Naive B cell (primary cell): ENCODE results near the gene RIIAD1. TPM values are rescaled to one million over a fixed set of nuclear protein-coding genes. Genes with fewer than 3 reads are reported as not detected.
A peak's percentile ranks its signal among the peaks of the same experiment; 100 is the strongest.

Experiments
- ATAC-seq, 2 donors: fragments of 150-1000 bp; cut with Tn5 transposase; 2 replicates each; pipeline ENCODE4 v1.10.0; 2021; ENCODE audit warnings: low read depth in 2 of 2, mild to moderate bottlenecking in 2 of 2, moderate library complexity in 2 of 2
- DNase-seq: peaks from one replicate; pipeline ENCODE4 v3.0.0; 2022
- H3K27ac Mint-ChIP-seq, 6 donors: one replicate each; pipeline ENCODE4 v1.8.0; 2020 to 2022; ENCODE audit warnings: mild to moderate bottlenecking in 6 of 6, mixed read lengths in 6 of 6, moderate library complexity in 5 of 6, inconsistent platforms in 2 of 6
- H3K27me3 Mint-ChIP-seq, 3 donors: one replicate each; pipeline ENCODE4 v1.8.0; 2021 to 2022; ENCODE audit warnings: mixed read lengths in 3 of 3, mild to moderate bottlenecking in 1 of 3
- H3K36me3 Mint-ChIP-seq, 2 donors: one replicate each; pipeline ENCODE4 v1.8.0; 2020 to 2022; ENCODE audit warnings: mixed read lengths in 2 of 2, inconsistent platforms in 1 of 2, mild to moderate bottlenecking in 1 of 2
- H3K4me1 Mint-ChIP-seq, 3 donors: one replicate each; pipeline ENCODE4 v1.8.0; 2020 to 2022; ENCODE audit warnings: mixed read lengths in 3 of 3, inconsistent platforms in 1 of 3, mild to moderate bottlenecking in 1 of 3, moderate library complexity in 1 of 3
- H3K4me3 Mint-ChIP-seq, 8 donors: one replicate each; pipeline ENCODE4 v1.8.0; 2020 to 2022; ENCODE audit warnings: mild to moderate bottlenecking in 8 of 8, mixed read lengths in 8 of 8, moderate library complexity in 8 of 8, inconsistent platforms in 2 of 8
- H3K9me3 Mint-ChIP-seq, 7 donors: one replicate each; pipeline ENCODE4 v1.8.0; 2020 to 2022; ENCODE audit warnings: mixed read lengths in 7 of 7, mild to moderate bottlenecking in 5 of 7, inconsistent platforms in 2 of 7, moderate library complexity in 1 of 7
- polyA plus RNA-seq, 6 donors: library from polyadenylated mRNA; unstranded; fragments of 300-500 nt; fragmentation: Illumina TruSeq; gene quantifications; one replicate each; pipeline ENCODE4 v1.2.3, GENCODE V29; 2021; ENCODE audit warnings: low read depth in 6 of 6

RIIAD1 gene
- polyA plus RNA-seq, 6 donors from 2014 or later: not detected

GRCh38 chr1:151703813-151704212, 17.5 kb upstream of the RIIAD1 start:
- Mint-ChIP-seq H3K27me3 (peaks cover 0 to 9% (median 4%) of the 10 kb centered on the region in 3 donors), H3K36me3 (peaks cover 19 to 21% of the 10 kb centered on the region in 2 donors), H3K4me1 (peaks cover 14 to 25% (median 23%) of the 10 kb centered on the region in 3 donors), H3K27ac (peak overlapping the region in 2 of 6 donors; percentile 34 to 97), H3K4me3 (peak overlapping the region in 1 of 8 donors; percentile 68), H3K9me3 (no peaks in the 10 kb centered on the region)
- DNase-seq (no peak), ATAC-seq (no peak)

DNA sequence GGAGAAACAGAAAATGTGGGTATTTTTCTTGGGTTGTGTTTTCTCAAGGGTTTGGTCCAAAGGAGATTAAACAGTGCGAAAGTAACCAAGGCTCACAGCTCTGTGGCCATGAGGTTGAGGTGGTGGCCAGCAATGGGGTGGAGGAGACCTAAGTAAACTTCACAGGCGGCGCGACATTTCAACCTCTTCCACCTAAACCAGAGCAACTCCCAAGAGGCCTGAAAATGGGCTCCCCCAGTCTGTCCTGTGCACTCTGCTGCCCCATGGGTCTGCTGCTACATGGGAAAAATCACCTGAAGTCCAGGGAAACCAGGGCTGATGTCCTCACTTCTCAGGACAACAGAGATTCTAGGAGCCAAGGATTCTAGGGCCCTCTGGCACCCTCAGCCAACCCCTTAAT, 17.1 kb upstream of the RIIAD1 start:
- ATAC-seq (no peak), DNase-seq (no peak)
- Mint-ChIP-seq H3K36me3 (peaks cover 16 to 20% of the 10 kb centered on the region in 2 donors), H3K9me3 (no peaks in the 10 kb centered on the region), H3K27me3 (peaks cover 0 to 9% (median 8%) of the 10 kb centered on the region in 3 donors), H3K4me1 (peaks cover 14 to 25% (median 23%) of the 10 kb centered on the region in 3 donors), H3K27ac (no peak overlapping the region), H3K4me3 (no peak overlapping the region)

DNA sequence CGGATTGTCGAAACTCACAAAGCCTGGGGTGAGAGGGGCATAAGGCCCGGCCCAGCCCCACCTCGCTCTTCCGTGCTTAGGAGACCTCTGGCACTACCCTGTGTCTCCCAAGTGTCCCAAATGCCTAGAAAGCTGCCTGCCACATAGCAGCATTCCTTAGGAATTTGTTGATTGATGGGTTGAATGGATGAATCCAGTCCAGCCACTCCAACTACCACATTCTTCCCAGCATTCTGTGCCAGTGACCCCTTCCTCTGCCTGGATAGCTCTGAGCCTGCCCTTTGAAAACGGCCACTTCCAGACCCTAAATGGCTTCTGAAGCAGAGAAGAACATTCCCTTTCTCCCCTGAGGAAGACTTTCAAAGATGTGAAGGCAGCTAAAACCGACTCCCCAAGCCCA, 16.2 kb upstream of the RIIAD1 start:
- Mint-ChIP-seq H3K27ac (no peak overlapping the region), H3K4me1 (peaks cover 14 to 23% (median 22%) of the 10 kb centered on the region in 3 donors), H3K9me3 (no peaks in the 10 kb centered on the region), H3K36me3 (peaks cover 7 to 11% of the 10 kb centered on the region in 2 donors), H3K27me3 (peaks cover 0 to 9% (median 9%) of the 10 kb centered on the region in 3 donors), H3K4me3 (no peak overlapping the region)
- DNase-seq: no peak
- no peak for ATAC-seq

DNA sequence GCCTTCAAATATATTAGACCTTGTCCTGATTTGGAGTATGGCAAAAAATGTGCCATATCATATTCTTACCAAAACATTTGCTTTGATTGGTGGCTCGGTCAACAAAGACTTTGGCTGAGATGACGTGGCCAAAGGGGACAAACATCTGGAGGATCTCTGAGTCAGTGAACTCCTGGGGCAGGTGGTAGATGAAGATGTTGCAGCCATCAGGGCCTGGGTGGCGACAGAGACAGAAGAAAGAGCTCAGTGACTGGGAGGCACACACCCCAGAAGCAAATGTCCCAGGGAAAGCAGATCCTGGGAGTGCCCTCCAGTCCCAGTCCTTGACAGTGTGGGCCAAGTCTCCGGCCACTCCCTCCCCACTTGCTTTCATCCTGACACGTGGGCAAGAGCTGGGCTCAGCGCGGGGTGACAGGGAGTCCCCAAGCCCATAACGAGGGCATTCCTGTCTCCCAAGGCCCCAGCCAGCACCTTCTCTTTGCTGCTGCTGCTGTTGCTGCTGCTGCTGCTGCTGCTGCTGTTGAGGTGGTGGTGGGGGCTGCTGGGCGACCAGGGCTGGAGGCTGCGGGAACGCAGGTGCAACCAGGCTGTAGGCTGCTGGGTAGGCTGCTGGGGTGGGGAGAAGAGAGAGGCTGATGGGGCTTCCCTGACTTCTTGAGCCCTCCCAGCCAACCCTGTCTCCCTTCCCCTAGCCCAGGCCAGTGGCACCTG, 15.4 kb upstream of the RIIAD1 start:
- no peak overlapping the region for H3K27ac Mint-ChIP-seq
- peaks cover 14 to 23% (median 22%) of the 10 kb centered on the region in 3 donors for H3K4me1 Mint-ChIP-seq
- peaks cover 0 to 9% (median 9%) of the 10 kb centered on the region in 3 donors for H3K27me3 Mint-ChIP-seq
- no peak for ATAC-seq
- peaks cover 2 to 3% of the 10 kb centered on the region in 2 donors for H3K36me3 Mint-ChIP-seq
- DNase-seq: no peak
- H3K9me3 Mint-ChIP-seq: no peaks in the 10 kb centered on the region
- H3K4me3 Mint-ChIP-seq: no peak overlapping the region

DNA sequence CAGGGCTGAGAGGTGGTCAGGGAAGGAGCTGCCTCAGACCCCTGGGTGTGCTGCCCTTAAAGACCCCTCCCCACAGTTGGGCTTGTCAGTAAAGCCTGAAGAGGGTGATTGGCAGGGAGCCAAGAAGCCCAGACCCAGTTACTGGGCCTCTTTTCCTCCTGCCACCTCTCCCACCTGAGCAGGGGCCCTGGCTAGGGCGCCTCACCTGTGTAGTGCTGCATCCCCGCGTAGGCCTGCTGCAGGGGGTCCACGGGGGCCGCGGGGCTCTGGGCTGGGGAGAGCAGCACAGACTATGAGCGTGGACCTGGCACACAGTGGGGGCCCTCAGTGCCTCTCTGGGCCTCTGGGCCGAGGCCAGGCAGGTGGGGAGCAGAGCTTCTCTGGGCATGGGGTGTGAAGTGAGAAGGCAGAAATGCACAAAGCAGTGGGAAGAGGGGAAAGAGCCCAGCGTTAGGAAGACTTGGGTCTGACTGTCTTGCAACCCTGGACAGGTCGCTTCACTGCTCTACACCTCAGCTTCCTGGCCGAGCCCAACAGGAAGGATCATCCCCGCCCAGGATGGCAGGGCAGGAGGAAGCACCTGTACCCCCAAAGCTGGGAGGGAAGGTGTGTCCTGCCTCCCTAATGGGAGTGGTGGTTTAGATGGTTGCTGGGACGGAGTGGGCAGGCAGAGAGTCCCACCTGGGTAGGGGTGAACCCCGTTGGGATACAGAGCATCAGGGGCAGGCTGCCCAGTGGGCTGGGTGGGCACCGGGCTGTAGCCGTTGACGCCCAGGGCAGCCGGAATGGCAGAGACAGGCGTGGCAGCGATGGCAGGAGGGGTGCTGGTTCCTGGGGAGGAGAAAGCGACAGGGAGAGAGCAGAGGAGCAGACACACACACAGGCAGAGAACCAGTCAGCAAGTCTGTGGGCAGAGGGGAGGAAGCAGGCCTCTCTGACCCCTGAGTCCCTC, 14.6 kb upstream of the RIIAD1 start:
- H3K4me3 Mint-ChIP-seq: no peak overlapping the region

GRCh38 chr1:151707541-151708065, 13.7 kb upstream of the RIIAD1 start:
- Mint-ChIP-seq H3K27me3 (peaks cover 1 to 22% (median 18%) of the 10 kb centered on the region in 3 donors), H3K4me3 (no peak overlapping the region), H3K36me3 (no peaks in the 10 kb centered on the region), H3K27ac (no peak overlapping the region), H3K9me3 (no peaks in the 10 kb centered on the region), H3K4me1 (peaks cover 13 to 21% (median 19%) of the 10 kb centered on the region in 3 donors)
- DNase-seq: no peak
- ATAC-seq: no peak

More for the DNA sequence above, 14.6 kb upstream of the RIIAD1 start:
- Mint-ChIP-seq H3K27me3 (peaks cover 0 to 13% (median 9%) of the 10 kb centered on the region in 3 donors), H3K27ac (peak overlapping the region in 1 of 6 donors; percentile 35), H3K36me3 (no peaks in the 10 kb centered on the region), H3K9me3 (no peaks in the 10 kb centered on the region), H3K4me1 (peaks cover 14 to 23% (median 22%) of the 10 kb centered on the region in 3 donors)
- ATAC-seq (no peak), DNase-seq (no peak)

DNA sequence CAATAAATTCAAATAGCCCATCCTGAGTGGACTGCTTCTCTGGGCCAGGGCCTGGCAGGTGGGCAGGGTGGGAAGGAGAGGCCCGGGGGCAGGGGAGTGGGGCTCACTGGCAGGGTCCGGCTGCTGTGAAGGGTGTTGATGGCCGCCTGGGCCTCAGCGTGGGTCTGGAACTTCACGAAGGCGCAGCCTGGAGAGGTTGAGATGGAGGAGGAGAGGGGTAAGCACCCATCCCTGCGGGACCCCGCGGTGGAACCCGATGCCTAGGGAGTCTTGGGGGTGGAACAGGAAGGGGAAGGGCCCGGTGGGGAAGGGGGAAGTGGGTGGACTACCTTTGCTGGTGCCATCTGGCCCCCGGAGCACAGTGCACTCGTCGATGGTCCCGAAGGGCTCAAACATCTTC, 12.4 kb upstream of the RIIAD1 start:
- Mint-ChIP-seq H3K27ac (no peak overlapping the region), H3K4me3 (no peak overlapping the region), H3K27me3 (peaks cover 4 to 32% (median 30%) of the 10 kb centered on the region in 3 donors), H3K36me3 (no peaks in the 10 kb centered on the region), H3K9me3 (no peaks in the 10 kb centered on the region), H3K4me1 (peaks cover 1 to 10% (median 9%) of the 10 kb centered on the region in 3 donors)
- DNase-seq: no peak
- ATAC-seq: no peak

- no peak for ATAC-seq
- peaks cover 0 to 5% of the 10 kb centered on the region in 2 donors for H3K36me3 Mint-ChIP-seq
- H3K4me1 Mint-ChIP-seq: peaks cover 1 to 10% (median 9%) of the 10 kb centered on the region in 3 donors
- no peaks in the 10 kb centered on the region for H3K9me3 Mint-ChIP-seq
- DNase-seq: no peak
- H3K27ac Mint-ChIP-seq: no peak overlapping the region
- peaks cover 11 to 46% (median 45%) of the 10 kb centered on the region in 3 donors for H3K27me3 Mint-ChIP-seq
- no peak overlapping the region for H3K4me3 Mint-ChIP-seq
These were observed 11.0 kb upstream of the RIIAD1 start for GRCh38 chr1:151710187-151710840.

GRCh38 chr1:151711044-151711800, 10.1 kb upstream of the RIIAD1 start:
- no peak for ATAC-seq
- Mint-ChIP-seq H3K4me3 (no peak overlapping the region), H3K4me1 (peaks cover 1 to 9% (median 6%) of the 10 kb centered on the region in 3 donors), H3K27me3 (peaks cover 12 to 55% (median 54%) of the 10 kb centered on the region in 3 donors), H3K9me3 (no peaks in the 10 kb centered on the region), H3K36me3 (peaks cover 0 to 9% of the 10 kb centered on the region in 2 donors), H3K27ac (no peak overlapping the region)
- DNase-seq: no peak

DNA sequence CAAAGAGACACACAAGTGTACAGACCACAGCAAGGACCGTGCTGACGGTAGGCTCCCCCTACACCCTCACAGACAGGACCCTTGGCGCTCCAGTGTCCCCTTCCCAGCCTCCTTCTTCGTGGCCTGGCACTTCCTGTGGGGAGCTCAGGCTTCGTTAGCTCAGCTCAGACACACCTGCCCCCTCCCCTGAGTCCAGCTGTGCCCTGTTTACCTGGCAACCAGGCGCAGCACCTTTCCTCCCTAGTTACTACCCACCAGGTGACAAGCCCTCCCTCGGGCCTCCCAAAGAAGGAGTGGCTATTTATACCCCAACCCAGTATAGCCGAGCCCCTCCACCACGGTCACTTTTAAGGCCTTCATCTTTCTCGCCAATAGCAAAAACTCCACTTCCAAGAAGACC, 9.4 kb upstream of the RIIAD1 start:
- Mint-ChIP-seq H3K4me1 (peaks cover 3 to 4% (median 4%) of the 10 kb centered on the region in 3 donors), H3K9me3 (no peaks in the 10 kb centered on the region), H3K27me3 (peaks cover 14 to 61% (median 55%) of the 10 kb centered on the region in 3 donors), H3K4me3 (no peak overlapping the region), H3K27ac (no peak overlapping the region), H3K36me3 (peaks cover 0 to 12% of the 10 kb centered on the region in 2 donors)
- ATAC-seq (no peak), DNase-seq (no peak)

DNA sequence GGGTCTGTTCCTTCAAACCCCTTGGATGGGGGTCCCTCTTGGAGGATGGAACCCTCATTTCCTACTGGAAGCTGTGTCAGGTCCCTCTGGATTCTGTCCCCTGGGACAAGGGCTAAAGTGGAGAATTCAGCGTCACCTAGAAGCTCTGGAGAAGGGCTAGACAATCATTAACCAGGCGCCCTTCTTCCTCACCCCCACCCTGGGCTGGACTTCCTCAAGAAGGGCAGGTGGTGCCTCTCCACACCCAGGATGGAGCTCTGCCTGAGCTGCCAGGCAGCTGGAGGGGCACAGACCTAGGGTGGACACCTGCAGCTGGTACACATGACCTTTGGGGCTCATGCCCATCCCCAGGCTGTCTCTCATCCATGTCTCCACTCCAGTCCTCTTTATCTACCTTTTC, 8.3 kb upstream of the RIIAD1 start:
- peaks cover 0 to 16% of the 10 kb centered on the region in 2 donors for H3K36me3 Mint-ChIP-seq

DNA sequence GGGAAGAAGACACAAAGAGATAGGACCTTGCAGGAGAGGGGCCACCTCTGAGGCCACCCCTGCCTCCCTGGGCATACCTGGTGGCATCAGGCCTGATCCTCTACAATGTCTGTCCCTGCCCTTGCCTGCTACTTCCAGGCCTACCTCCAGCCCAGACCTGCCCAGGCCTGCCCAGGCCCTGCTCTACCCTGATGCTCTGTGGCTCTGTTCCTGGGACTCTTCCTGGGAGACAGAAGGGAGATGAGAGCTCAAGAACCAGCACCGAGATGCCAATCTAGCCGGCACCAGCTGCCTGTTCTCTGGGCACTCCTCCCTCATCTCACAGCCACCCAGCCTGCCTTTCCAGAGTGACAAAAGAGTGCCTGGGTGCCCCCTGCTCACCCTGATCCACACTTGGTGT, 7.4 kb upstream of the RIIAD1 start:
- Mint-ChIP-seq H3K9me3 (peaks cover 0 to 3% (median 0%) of the 10 kb centered on the region in 7 donors), H3K27ac (no peak overlapping the region), H3K4me3 (no peak overlapping the region), H3K36me3 (peaks cover 0 to 16% of the 10 kb centered on the region in 2 donors), H3K27me3 (peaks cover 33 to 76% (median 71%) of the 10 kb centered on the region in 3 donors), H3K4me1 (peaks cover 6 to 16% (median 7%) of the 10 kb centered on the region in 3 donors)
- ATAC-seq (no peak), DNase-seq (no peak)

More for the DNA sequence above, 8.3 kb upstream of the RIIAD1 start:
- Mint-ChIP-seq H3K4me1 (peaks cover 6 to 13% (median 7%) of the 10 kb centered on the region in 3 donors), H3K9me3 (peaks cover 0 to 3% (median 0%) of the 10 kb centered on the region in 7 donors), H3K27ac (no peak overlapping the region), H3K4me3 (no peak overlapping the region), H3K27me3 (peaks cover 25 to 72% (median 63%) of the 10 kb centered on the region in 3 donors)
- no peak for DNase-seq
- no peak for ATAC-seq
